Measurements from ENCODE around the gene FBXO7.

FBXO7 gene

GRCh38 chr22:32545801-32546200 is 71.2 kb downstream of the FBXO7 start:
- no peaks in the 10 kb centered on the region for H3K4me1 ChIP-seq (ENCODE audit: insufficient read depth, low read length)
- H3K36me3 ChIP-seq (ENCODE audit: insufficient read depth, low read length) = no peaks in the 10 kb centered on the region
- H3K9me3 ChIP-seq (ENCODE audit: control insufficient read depth, insufficient read depth, low read length) = no peaks in the 10 kb centered on the region
- no peak overlapping the region for H3K9ac ChIP-seq (ENCODE audit: low read depth, low read length)

GRCh38 chr22:32546496-32546895 is 71.9 kb downstream of the FBXO7 start:
- Histone ChIP-seq H3K9ac (ENCODE audit: low read depth, low read length) (no peak overlapping the region), H3K9me3 (ENCODE audit: control insufficient read depth, insufficient read depth, low read length) (no peaks in the 10 kb centered on the region), H3K36me3 (ENCODE audit: insufficient read depth, low read length) (no peaks in the 10 kb centered on the region), H3K4me1 (ENCODE audit: insufficient read depth, low read length) (no peaks in the 10 kb centered on the region)

- no peak overlapping the region for H3K9ac ChIP-seq (ENCODE audit: low read depth, low read length)
- H3K36me3 ChIP-seq (ENCODE audit: insufficient read depth, low read length) = no peaks in the 10 kb centered on the region
- no peaks in the 10 kb centered on the region for H3K4me1 ChIP-seq (ENCODE audit: insufficient read depth, low read length)
- H3K9me3 ChIP-seq (ENCODE audit: control insufficient read depth, insufficient read depth, low read length) = no peaks in the 10 kb centered on the region
These were observed 72.3 kb downstream of the FBXO7 start for GRCh38 chr22:32546935-32547334.

GRCh38 chr22:32548039-32548438 is 73.4 kb downstream of the FBXO7 start:
- Histone ChIP-seq H3K4me1 (ENCODE audit: insufficient read depth, low read length) (no peaks in the 10 kb centered on the region), H3K36me3 (ENCODE audit: insufficient read depth, low read length) (no peaks in the 10 kb centered on the region), H3K9ac (ENCODE audit: low read depth, low read length) (no peak overlapping the region), H3K9me3 (ENCODE audit: control insufficient read depth, insufficient read depth, low read length) (no peaks in the 10 kb centered on the region)

Measured in ES-I3 (cell line).